Measurements from ENCODE around the gene RPS19.

Gene RPS19

GRCh38 chr19:41843371-41843770, 16.7 kb upstream of the RPS19 start:
- no peak for TF ChIP-seq CTCF (IDR thresholded peaks at IDR 0.05)
- no peaks in the 10 kb centered on the region for H3K36me3 ChIP-seq
- peaks cover 0 to 27% of the 10 kb centered on the region in 2 donors for H3K27me3 ChIP-seq
- DNase-seq, result peak in 1 of 2 donors; percentile 4
- no peak overlapping the region for H3K27ac ChIP-seq
- intact Hi-C loops (cut with DNase I; ENCODE audit: low total_unique reads), result no loop called here
- no peaks in the 10 kb centered on the region for H3K9me3 ChIP-seq
- H3K4me3 ChIP-seq, result no peak overlapping the region
- no peaks in the 10 kb centered on the region for H3K4me1 ChIP-seq

GRCh38 chr19:41844601-41845000, 15.5 kb upstream of the RPS19 start, which contains the start of gene LYPD4:
Gene LYPD4, minus strand, starts transcription at chr19:41844683. Its CDS starts 5,398 bp downstream, at chr19:41839285.
- peaks cover 0 to 24% of the 10 kb centered on the region in 2 donors for H3K27me3 ChIP-seq
- no peaks in the 10 kb centered on the region for H3K9me3 ChIP-seq
- intact Hi-C loops (cut with DNase I; ENCODE audit: low total_unique reads), result no loop called here
- no peak within 1 kb of the TSS for H3K27ac ChIP-seq
- H3K4me3 ChIP-seq, result no peak within 1 kb of the TSS
- DNase-seq, result peak in 1 of 2 donors; percentile 62
- no peaks in the 10 kb centered on the region for H3K4me1 ChIP-seq
- TF ChIP-seq CTCF (IDR thresholded peaks at IDR 0.05), result no peak
- H3K36me3 ChIP-seq, result no peaks in the 10 kb centered on the region

DNA sequence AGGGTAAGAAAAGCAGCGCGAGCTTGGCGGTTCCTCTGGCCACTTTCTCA, 15.2 kb upstream of the RPS19 start, which contains the start of gene DMRTC2:
Gene DMRTC2, plus strand, starts transcription at position 42 of the 50 bp plus-strand sequence. CDS start 2,387 bp downstream, outside the sequence.
- H3K27me3 ChIP-seq, result peaks cover 0 to 24% of the 10 kb centered on the region in 2 donors
- no peaks in the 10 kb centered on the region for H3K36me3 ChIP-seq
- H3K27ac ChIP-seq, result no peak within 1 kb of the TSS
- intact Hi-C loops (cut with DNase I; ENCODE audit: low total_unique reads), result no loop called here
- H3K4me1 ChIP-seq, result no peaks in the 10 kb centered on the region
- no peak for TF ChIP-seq CTCF (IDR thresholded peaks at IDR 0.05)
- no peaks in the 10 kb centered on the region for H3K9me3 ChIP-seq
- H3K4me3 ChIP-seq, result no peak within 1 kb of the TSS
- DNase-seq, result no peak

GRCh38 chr19:41845051-41845590, 14.9 kb upstream of the RPS19 start:
- Histone ChIP-seq H3K27me3 (peaks cover 0 to 24% of the 10 kb centered on the region in 2 donors), H3K27ac (no peak overlapping the region), H3K4me1 (no peaks in the 10 kb centered on the region), H3K36me3 (no peaks in the 10 kb centered on the region), H3K4me3 (no peak overlapping the region), H3K9me3 (no peaks in the 10 kb centered on the region)
- intact Hi-C loops (cut with DNase I; ENCODE audit: low total_unique reads), result no loop called here
- no peak for TF ChIP-seq CTCF (IDR thresholded peaks at IDR 0.05)
- DNase-seq, result peak in 1 of 2 donors; percentile 33

DNA sequence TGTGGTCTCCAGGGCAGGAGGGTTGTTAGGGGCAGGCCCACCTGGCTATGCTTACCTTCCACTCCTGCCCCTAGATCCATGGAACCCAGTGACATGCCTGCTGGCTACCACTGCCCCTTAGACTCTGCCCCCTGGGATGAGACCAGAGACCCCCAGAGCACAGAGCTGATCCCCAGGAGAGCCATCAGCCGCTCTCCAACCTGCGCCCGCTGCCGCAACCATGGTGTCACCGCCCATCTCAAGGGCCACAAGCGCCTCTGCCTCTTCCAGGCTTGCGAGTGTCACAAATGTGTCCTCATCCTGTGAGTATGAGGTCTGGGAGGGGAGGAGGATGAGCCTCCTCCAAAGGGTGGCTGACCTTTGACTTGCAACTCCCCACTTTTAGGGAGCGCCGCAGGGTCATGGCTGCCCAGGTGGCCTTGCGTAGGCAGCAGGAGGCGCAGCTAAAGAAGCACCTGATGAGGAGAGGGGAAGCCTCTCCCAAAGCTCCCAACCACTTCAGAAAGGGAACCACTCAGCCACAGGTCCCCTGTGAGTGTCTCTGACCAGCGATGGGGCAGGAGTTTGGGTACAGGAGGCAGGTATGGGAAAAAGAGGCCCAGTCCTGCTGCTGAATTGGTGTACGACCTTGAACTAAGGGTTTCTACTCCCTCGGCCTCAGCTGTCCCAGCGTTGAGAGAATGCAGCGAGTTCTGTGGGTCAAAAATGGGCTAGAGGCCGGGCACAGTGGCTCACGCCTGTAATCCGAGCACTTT, 12.5 kb upstream of the RPS19 start:
- intact Hi-C loops (cut with DNase I; ENCODE audit: low total_unique reads), result no loop called here

More for the DNA sequence above, 12.5 kb upstream of the RPS19 start:
- no peak for TF ChIP-seq CTCF (IDR thresholded peaks at IDR 0.05)
- no peaks in the 10 kb centered on the region for H3K4me1 ChIP-seq
- no peaks in the 10 kb centered on the region for H3K36me3 ChIP-seq
- H3K4me3 ChIP-seq, result no peak overlapping the region
- no peak overlapping the region for H3K27ac ChIP-seq
- peaks cover 0 to 23% of the 10 kb centered on the region in 2 donors for H3K27me3 ChIP-seq
- H3K9me3 ChIP-seq, result no peaks in the 10 kb centered on the region
- peak in 1 of 2 donors; percentile 32 for DNase-seq
